ENCODE measurements around the gene RNASE9. TPM values are rescaled to one million over a fixed set of nuclear protein-coding genes. Genes with fewer than 3 reads are reported as not detected.
A peak's percentile ranks its signal among the peaks of the same experiment; 100 is the strongest.

Gene RNASE9
- total and polyA plus RNA-seq, 9 of the 15 experiments (the other 6 are each of a cell fraction or from before 2014, with no cell fraction given): not detected

DNA sequence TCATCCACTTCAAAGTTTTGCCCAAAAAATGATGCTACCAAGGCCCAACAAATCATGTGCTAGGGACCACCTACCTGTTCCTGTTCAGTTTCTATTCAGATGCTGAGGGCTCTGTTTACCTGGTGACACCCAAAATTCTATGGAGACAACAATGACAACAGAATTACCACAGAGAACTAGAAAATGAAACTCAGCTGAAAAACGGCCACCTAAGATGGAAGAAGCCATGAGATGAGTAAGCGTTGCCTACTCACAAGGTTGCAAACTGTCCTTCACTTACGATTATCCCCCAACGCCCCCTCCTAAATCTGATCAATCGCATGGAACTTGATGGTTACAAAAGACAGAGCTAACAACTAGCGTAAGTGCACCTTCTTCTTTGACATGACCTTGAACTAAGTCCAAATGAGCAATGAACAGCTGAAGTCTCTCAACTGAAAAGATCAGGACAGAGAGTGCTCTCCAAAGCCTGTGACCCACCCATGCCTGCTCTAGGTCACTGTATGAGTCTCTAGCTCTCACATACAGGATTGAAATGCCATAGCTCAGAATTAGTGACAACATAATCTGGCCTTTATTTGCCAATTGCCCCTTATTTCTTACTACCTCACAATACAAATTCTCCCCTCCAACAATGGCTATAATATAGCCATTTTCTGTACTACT, 26.8 kb upstream of the RNASE9 start, which contains the start of gene RNASE11:
TSS of gene RNASE11 (minus strand) at position 513 of the 666 bp plus-strand sequence.
- Histone ChIP-seq H3K9me3 (replicated peaks; ENCODE audit: control insufficient read depth, insufficient read depth, low read depth, low read length) (no peaks in the 10 kb centered on the region), H3K4me1 (replicated peaks in 1 of 2; ENCODE audit: control insufficient read depth in 2 of 2, insufficient read depth in 2 of 2, low read length in 2 of 2) (peaks cover 4 to 26% of the 10 kb centered on the region in 2 experiments), H4K20me1 (replicated peaks; ENCODE audit: control insufficient read depth, insufficient read depth, low read length) (no peaks in the 10 kb centered on the region), H3K36me3 (ENCODE audit: control insufficient read depth, insufficient read depth, low read length) (no peaks in the 10 kb centered on the region), H3K27ac (ENCODE audit: extremely low read depth, low read depth, low read length) (no peak within 1 kb of the TSS), H3K27me3 (ENCODE audit: control insufficient read depth in 2 of 2, insufficient read depth in 2 of 2, low read length in 2 of 2) (no peaks in the 10 kb centered on the region), H2AFZ (ENCODE audit: low read depth, low read length) (peak within 1 kb of the TSS; percentile 66; the same call in 1 of the 2 replicates), H3K4me3 (no peak within 1 kb of the TSS), H3K4me2 (ENCODE audit: insufficient read depth, low read length) (no peak within 1 kb of the TSS), H3K79me2 (ENCODE audit: control insufficient read depth, insufficient read depth, low read length) (no peaks in the 10 kb centered on the region), H3K9ac (ENCODE audit: insufficient read depth in 1 of 2, low read depth in 2 of 2, low read length in 2 of 2) (no peak within 1 kb of the TSS), H3K9me1 (ENCODE audit: control insufficient read depth, insufficient read depth, low read length) (no peaks in the 10 kb centered on the region)
- intact Hi-C loops (cut with micrococcal nuclease): no loop called here
- ChIA-PET POLR2A (interaction anchor here (0.7 to 2.1 kb wide), 4 partner anchors 9 to 132 kb away, joined by 3 to 5 read pairs (median 4); no protein-coding TSS in a partner anchor), CTCF (ENCODE audit: low intra/inter-chr PET ratio) (no interaction called here)
- DNase-seq (ENCODE audit: extremely low read depth in 1 of 4, low spot score in 3 of 4): no peak
- in situ Hi-C loops (cut with MboI): no loop called here
- WGBS (ENCODE audit: insufficient coverage, low coverage, missing lambda C conversion rate): 66% methylated on average over 6 of the region's 6 CpGs
- ATAC-seq: no peak
- BruUV-seq (replicated peaks): no TSS peak
- FAIRE-seq: no peak
- TF ChIP-seq ZNF143 (CRISPR knock-in tag; IDR thresholded peaks at IDR 0.05) (no peak), TRIM28 (IDR thresholded peaks at IDR 0.05) (no peak), MTA3 (IDR thresholded peaks at IDR 0.05; ENCODE audit: borderline replicate concordance) (no peak), ZNF561 (CRISPR knock-in tag; conservative IDR thresholded peaks at IDR 0.05) (no peak), REST (IDR thresholded peaks at IDR 0.05; ENCODE audit: borderline replicate concordance) (no peak), REST (CRISPR knock-in tag; IDR thresholded peaks at IDR 0.05; ENCODE audit: low read depth) (no peak), BRF1 (IDR thresholded peaks at IDR 0.05; ENCODE audit: borderline replicate concordance, extremely low read depth, insufficient read length) (no peak), THRA (IDR thresholded peaks at IDR 0.05) (no peak), SREBF1 (IDR thresholded peaks at IDR 0.05; ENCODE audit: borderline replicate concordance, low read depth, low read length) (no peak), GATAD2B (IDR thresholded peaks at IDR 0.05; ENCODE audit: borderline replicate concordance) (no peak), EHMT2 (IDR thresholded peaks at IDR 0.05) (no peak)
- TF ChIP-seq, protein P1, sequence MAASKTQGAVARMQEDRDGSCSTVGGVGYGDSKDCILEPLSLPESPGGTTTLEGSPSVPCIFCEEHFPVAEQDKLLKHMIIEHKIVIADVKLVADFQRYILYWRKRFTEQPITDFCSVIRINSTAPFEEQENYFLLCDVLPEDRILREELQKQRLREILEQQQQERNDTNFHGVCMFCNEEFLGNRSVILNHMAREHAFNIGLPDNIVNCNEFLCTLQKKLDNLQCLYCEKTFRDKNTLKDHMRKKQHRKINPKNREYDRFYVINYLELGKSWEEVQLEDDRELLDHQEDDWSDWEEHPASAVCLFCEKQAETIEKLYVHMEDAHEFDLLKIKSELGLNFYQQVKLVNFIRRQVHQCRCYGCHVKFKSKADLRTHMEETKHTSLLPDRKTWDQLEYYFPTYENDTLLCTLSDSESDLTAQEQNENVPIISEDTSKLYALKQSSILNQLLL (CRISPR knock-in tag; IDR thresholded peaks at IDR 0.05; ENCODE audit: borderline replicate concordance): no peak
